ENCODE results near the gene RHBDL1. TPM values are rescaled to one million over a fixed set of nuclear protein-coding genes. Genes with fewer than 3 reads are reported as not detected.

Gene RHBDL1
- total and polyA plus RNA-seq, 10 of the 15 experiments (the other 5 are each of a cell fraction or from before 2014, with no cell fraction given): 0.04 to 1.3 (median 0.65) TPM; not detected in 5

DNA sequence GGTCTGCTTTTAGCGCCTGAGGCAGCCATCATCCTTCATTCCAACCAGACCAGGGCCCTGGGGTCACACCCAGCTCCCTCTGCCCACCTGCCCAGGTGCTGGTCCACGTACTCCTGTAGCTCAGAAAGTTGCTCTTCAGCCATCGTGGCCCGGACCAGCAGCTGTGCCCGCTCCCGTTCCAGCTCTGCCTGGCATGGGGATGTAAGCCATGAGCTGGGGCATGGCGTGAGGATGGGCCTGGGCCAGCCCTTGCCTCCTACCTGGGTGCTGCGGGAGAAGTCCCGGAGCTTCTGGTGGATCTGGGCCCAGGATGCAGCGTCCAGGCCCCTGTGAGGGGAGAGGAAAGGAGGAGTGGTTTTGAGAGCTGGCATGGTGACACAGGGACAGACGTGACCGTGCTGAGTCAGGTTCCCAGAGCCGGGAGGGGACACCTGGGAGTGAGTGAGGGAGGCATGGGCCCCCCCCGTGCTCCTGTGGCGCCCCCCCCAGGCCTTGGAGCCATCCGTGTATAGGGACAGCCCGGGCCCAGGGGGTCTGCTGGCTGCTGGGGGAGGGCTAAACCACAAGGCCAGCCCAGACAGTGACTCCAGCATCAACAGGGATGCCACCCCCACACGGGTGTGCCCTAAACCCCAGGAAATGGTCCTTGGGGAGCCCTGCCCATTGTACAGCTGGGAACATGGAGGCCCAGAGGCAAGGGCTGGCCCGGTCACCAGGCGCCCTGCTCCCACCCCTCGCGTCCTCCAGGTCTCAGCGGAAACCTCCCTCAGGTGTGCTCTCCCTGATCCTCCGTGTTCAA lies 47.6 kb downstream of the RHBDL1 start:
- no peak for FAIRE-seq
- SMC1A ChIA-PET (ENCODE audit: uncharacterized antibody, unreplicated experiment): no interaction called here
- in situ Hi-C loops (cut with MboI): no loop called here
- TF ChIP-seq ZBTB40 (IDR thresholded peaks at IDR 0.05; ENCODE audit: borderline replicate concordance): no peak
- no peak for TF ChIP-seq RAD21 (IDR thresholded peaks at IDR 0.05; ENCODE audit: insufficient read depth, low read depth, low read length)
- TF ChIP-seq YBX1 (IDR thresholded peaks at IDR 0.05): no peak
- H3K27ac ChIP-seq (ENCODE audit: control insufficient read depth, insufficient read depth): no peak overlapping the region
- no peaks in the 10 kb centered on the region for H3K27me3 ChIP-seq (replicated peaks in 1 of 2; ENCODE audit: control insufficient read depth in 2 of 2, insufficient read depth in 2 of 2, low read length in 1 of 2)
- no peak for DNase-seq (ENCODE audit: low read depth, low spot score)
- CTCF ChIA-PET: interaction anchor here (0.7 to 1.4 kb wide), 3 partner anchors 13 to 63 kb away, joined by 3 to 4 read pairs (median 3); no protein-coding TSS in a partner anchor
- no peak for ATAC-seq
- 86% methylated on average over 24 of the region's 24 CpGs for WGBS (ENCODE audit: insufficient coverage, insufficient replicate concordance, low lambda C conversion rate, missing lambda C conversion rate)
- no peaks in the 10 kb centered on the region for H3K36me3 ChIP-seq (ENCODE audit: control insufficient read depth in 2 of 2, insufficient read depth in 2 of 2, low read length in 1 of 2)
- RAD21 ChIA-PET (ENCODE audit: unreplicated experiment): interaction anchor here (0.5 kb wide), 1 partner anchor 15 kb away, joined by 3 read pairs; no protein-coding TSS in a partner anchor
- no peak overlapping the region for H3K4me3 ChIP-seq
- POLR2A ChIA-PET: interaction anchor here (0.8 to 1.0 kb wide), 2 partner anchors 13 to 42 kb away, joined by 3 read pairs; no protein-coding TSS in a partner anchor
- H3K79me2 ChIP-seq (ENCODE audit: control insufficient read depth, insufficient read depth, low read length): no peaks in the 10 kb centered on the region; the same call in none of the 2 replicates
- H2AFZ ChIP-seq (ENCODE audit: control insufficient read depth, low read depth, low read length): no peak overlapping the region
- H3K9ac ChIP-seq (ENCODE audit: control insufficient read depth, insufficient read depth, low read length): no peak overlapping the region
- H3K4me2 ChIP-seq (ENCODE audit: control insufficient read depth, insufficient read depth): no peak overlapping the region
- peaks cover 20% of the 10 kb centered on the region for H3K4me1 ChIP-seq (ENCODE audit: control insufficient read depth, insufficient read depth, low read length)
- intact Hi-C loops (cut with micrococcal nuclease; ENCODE audit: unreplicated experiment): no loop called here
- BruUV-seq (replicated peaks): no TSS peak
- H4K20me1 ChIP-seq (ENCODE audit: control insufficient read depth, insufficient read depth): no peaks in the 10 kb centered on the region
- no peaks in the 10 kb centered on the region for H3K9me3 ChIP-seq (replicated peaks; ENCODE audit: control insufficient read depth, insufficient read depth, low read length)
